HL-60/S4 treated with retinoic acid at 250 ng/mL for 4 days and 3 days (cell line): ENCODE results near the gene SLC8A2.
"Not testable (repeated sequence)": the region's sequence is repeated elsewhere in the genome, so short reads cannot be mapped to it uniquely, and the experiment has no call there.

Experiments used
- in situ Hi-C: fragments of 300-500 bp; cut with MboI; formaldehyde crosslinking; loops from 2 replicates; pipeline ENCODE4 v1.7.0; 2022; ENCODE audit warnings: low sequenced_read_pairs

SLC8A2 gene

DNA sequence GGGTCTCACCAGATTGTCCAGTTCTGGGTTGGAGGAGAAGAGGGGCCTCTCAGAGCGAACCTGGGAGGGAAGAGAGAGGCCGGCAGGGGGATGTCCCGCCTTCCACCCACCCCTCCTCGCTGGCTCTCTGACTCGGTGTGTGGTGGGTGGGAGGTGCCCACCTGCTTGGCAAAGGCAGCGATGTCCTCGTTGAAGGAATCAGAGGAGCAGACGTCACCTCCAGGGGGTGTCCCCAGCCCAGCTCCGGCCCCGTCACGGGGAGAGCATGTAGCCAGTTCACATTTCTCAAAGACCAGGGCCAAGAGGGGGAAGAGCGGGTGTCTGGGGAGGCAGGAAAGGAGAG lies 55.1 kb downstream of the SLC8A2 start:
- in situ Hi-C loops = no loop called here

DNA sequence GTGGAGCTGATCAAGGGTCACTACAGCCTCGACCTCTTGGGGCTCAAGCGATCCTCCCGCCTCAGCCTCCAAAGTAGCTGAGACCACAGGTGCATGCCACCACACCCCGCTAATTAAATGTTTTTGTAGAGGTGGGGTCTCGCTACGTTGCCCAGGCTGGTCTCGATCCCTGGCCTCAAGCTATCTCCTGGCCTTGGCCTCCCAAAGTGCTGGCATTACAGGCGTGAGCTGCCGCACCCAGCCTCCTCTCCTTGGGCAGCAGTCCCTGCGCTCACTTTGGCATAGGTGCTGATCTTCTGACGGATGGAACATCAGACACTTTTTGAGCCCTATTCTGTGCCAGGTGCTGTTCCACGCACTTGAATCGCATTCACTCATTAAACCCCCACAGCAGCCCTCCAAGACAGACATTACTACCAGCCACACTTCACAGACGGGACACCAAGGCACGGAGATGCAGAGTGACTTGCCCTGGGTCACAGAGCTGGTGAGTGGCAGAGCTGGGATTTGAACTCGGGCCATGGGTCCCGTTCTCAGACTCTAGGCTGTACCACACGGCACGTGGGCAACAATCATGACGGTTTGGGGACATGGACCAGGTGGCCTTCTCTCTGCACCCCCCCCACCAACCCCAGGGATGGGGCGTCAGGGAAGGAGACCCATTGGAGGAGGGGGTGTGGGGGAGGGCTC lies 55.6 kb downstream of the SLC8A2 start:
- in situ Hi-C loops = no loop called here

DNA sequence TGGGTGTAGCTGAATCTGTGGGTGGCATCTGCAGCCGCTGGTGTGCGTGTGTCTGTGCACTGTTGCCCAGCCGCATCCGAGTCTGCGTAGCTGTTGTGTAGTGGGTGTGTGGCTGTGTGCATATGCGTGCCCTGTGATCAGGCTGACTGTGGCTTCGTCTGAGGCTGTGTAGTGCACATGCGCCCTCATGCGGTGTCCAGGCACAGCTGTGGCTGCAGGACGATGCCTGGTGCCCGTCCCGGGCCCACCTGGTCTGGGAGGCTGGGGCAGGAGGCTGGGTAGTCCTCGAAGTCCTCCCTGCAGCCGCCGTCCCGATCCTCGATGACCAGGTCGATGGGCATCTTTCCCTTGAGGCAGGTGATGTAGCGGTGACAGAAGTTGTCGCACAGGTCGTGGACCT lies 57.2 kb downstream of the SLC8A2 start:
- in situ Hi-C loops = no loop called here

DNA sequence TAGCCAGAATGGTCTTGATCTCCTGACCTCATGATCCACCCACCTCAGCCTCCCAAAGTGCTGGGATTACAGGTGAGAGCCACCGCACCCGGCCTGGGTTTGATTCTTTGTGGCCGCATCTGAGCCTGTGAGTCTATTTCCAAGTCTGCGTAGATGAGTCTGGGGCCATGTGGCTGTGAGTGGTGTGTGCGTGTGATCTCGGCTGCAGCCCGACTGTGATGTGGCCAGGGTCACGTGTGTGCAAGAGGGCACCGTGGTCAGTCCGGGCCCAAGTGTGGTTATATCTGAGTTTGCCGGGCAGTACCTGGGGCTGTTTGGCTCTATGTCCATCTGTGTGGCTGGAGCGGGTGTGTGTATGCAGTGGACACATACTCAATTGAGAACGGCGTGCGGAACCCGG lies 57.8 kb downstream of the SLC8A2 start:
- in situ Hi-C loops = no loop called here

DNA sequence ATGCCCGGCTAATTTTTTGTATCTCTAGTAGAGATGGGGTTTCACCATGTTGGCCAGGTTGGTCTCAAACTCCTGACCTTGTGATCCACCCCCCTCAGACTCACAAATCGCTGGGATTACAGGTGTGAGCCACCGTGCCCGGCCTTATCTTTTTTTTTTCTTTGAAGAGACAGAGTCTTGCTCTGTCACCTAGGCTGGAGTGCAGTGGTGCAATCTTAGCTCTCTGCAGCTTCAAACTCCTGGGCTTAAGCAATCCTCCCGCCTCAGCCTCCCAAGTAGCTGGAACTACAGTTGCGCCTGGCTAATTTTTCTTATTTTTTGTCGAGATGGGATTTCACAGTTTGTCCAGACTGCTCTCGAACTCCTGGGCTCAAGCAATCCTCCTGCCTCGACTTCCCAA lies 60.0 kb downstream of the SLC8A2 start:
- in situ Hi-C loops = not testable (repeated sequence)

DNA sequence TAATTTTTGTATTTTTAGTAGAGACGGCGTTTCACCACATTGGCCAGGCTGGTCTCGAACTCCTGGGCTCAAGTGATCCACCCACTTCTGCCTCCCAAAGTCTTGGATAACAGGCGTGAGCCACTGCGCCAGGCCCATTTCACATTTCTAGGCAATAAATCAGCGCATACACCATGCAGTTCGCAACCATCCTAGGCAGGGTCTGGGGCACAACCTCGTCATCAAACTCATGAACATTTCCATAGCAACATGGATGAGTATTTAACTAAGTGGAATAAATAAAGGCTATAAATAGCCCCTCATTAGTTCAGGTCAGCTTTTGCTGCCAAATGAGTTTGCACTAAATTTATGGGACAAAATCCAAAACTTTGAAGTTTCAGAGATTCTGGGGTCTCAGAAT lies 60.6 kb downstream of the SLC8A2 start:
- in situ Hi-C loops = no loop called here

DNA sequence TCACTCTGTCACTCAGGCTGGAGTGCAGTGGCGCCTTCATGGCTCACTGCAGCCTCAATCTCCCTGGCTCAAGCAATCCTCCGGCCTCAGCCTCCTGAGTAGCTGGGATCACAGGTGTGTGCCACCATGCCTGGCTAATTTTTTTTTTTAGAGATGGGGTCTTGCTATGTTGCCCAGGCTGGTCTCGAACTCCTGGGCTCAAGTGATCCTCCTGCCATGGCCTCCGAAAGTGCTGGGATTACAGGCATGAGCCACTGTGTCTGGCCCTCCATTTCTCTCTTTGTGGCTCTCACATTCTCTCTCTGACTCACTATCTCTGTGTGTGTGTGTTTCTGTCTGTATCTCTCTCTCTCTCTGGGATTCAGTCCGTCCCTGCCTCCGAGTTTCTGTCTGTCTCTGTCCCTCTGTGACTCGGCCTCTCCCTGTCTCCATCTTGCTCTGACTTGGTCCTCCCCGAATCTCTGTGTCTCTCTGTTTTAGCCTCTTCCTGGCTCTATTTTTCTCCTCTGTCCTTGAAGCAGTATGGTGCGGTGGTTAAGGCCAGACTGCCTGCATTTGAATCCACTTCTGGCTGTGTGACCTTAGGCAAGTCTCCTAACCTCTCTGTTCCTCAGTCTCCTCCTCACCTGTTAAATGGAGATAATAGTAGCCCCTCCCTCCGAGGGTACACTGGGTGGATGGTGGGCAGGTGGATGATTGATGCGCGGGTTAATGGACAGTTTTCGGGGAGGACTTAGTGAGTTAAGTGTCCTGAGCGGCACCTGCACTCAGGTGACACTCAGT lies 63.3 kb downstream of the SLC8A2 start:
- in situ Hi-C loops = loop anchor here (10.0 kb wide), 1 partner anchor 114 kb away; no protein-coding TSS in a partner anchor

DNA sequence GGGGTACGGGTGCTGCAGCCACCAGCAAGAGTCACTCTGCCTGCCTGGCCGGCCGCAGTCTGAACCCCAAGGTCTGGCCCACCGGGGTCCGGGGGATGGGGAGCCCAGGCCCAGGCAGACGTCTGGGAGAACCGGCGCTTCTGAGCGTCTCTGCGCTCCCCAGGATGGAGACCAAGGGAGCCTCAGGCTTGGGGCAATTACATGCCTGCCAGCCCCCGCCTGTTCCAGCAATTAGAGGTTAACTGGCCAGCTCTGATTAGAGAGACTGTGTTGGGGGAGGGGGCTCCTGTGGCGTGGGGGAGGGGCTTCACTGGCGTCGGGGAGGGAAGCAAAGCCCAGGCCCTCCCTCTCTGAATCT lies 64.3 kb downstream of the SLC8A2 start:
- in situ Hi-C loops = loop anchor here (10.0 kb wide), 1 partner anchor 113 kb away; no protein-coding TSS in a partner anchor

DNA sequence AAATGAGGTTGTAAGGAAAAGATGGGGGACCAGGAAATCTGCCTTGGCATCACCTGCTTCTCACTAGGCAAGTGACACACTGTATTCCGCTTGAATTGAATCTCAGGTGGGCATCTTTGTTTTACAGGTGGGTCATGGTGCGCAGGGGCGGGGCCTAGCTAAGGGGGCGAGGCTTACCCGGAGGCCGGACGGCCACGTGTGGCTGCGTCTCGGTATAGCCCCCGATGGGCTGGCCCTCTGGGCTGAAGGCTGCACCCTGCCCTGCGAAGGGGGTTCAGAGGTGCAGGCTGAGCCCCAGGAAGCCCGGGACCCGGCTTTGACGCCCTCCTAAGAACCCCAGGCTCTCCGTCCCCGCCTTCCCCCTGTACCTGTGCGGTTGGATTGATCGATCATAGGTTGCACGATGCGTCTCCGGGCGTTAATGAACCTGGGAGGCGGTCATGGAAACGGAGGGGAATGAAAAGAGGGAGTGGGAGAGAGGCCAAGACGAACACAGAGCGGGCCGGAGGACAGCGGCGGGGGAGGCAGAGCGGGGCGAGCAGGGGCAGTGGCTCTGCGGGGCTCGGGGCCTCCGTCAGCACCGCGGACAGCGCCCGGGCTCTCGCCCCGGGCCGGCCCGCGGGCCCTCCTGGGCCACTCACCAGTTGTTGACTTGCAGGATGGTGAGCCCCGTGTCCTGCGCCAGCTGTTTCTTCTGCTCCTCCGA lies 64.8 kb downstream of the SLC8A2 start:
- in situ Hi-C loops = loop anchor here (10.0 kb wide), 1 partner anchor 112 kb away; no protein-coding TSS in a partner anchor

DNA sequence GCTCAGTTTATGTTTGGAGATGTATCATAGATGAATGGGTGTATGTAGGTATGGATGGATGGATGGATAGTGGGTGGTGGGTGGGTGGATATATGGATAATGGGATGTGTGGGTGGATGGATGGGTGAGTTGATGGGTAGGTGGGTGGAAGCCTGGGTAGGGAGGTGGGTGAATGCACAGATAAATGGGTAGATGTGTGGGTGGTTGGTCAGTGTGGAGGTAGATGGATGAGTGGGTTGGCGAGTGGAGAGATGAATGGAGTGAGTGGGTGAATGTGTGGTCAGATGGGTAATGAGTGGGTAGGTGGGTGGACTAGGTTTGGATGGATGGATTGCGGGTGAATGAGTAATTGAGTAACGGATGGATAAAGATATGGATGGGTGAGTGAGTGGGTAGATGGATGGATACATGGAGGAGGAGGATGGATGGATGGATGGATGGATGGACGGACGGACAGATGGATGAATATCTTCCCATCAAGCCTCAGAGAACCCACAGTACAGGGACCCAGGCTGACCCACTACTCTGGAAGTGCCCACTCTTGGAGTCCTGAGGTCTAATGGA lies 65.8 kb downstream of the SLC8A2 start:
- in situ Hi-C loops = loop anchor here (10.0 kb wide), 1 partner anchor 111 kb away; no protein-coding TSS in a partner anchor

DNA sequence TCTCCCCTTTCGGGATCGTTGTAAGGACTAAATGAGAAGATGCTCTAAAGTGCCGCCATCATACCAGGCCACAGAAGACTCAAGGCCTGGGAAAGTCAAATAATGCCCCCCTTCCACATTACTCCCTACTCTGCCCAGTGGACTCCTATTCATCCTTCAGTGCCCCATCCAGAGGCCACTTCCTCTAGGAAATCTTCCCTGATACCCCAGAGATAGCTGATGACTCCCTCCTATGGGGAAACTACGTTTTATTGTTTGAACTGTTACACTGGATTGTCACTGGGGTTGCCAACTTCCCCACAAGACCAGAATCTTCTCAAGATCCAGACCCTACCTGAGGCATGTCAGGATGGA lies 66.5 kb downstream of the SLC8A2 start:
- in situ Hi-C loops = loop anchor here (10.0 kb wide), 1 partner anchor 110 kb away; no protein-coding TSS in a partner anchor

DNA sequence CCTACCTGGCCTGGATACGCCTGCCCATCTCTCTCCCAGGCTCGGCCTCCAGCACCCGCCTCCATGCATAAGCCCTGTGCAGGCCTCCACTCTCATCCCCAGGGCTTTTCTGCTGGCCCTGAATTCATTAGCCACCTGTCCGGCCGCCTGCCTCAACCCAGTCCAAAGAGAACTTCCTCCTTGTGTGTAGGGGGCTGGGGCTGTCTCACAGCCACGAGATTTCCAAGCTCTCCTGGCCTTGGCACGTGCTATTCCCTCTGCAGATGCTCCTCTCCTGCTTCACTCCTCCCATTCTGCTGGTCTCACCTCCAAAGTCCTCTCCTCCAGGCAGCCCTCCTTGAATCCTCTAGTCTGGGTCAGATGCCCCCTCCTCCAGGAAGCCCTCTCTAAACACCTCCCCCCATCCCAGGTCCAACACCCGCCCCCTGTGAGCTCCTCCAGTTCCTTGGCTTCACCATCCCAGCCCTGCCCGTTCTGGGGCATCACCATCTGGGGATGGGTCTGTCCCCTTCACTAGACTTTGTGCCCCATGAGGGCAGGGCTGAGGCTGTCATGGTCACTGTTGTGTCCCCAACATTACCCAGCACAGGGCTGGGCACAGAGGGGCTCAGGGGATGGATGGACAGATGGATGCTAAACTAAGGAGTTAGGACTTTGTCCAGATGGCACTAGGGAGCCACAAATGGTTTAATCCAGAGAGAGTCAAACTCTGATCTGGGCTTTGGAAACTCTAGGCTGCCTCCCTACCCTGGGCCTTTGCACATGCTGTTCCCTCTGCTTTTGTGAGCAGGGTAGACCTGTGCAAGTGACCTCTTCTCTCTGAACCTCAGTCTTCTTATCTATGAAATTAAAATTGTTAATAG lies 67.1 kb downstream of the SLC8A2 start:
- in situ Hi-C loops = loop anchor here (10.0 kb wide), 1 partner anchor 110 kb away; no protein-coding TSS in a partner anchor

DNA sequence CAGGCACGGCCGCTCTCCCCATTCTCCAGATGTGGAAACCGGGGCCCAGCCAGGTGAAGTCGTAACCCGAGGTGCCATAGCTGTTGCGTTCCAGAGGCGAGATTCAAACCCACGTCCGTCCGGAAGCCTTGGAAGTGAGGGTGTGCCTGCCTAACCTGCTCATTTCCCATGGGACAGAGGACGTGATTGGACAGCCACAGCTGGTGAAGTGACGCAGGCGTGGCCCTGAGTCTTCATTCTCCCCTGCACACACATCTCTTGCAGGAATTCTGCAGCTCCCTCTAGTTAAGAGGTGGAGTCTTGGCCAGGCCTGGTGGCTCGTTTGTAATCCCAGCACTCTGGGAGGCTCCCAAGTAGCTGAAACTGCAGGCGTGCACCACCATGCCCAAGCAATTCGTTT lies 69.2 kb downstream of the SLC8A2 start:
- in situ Hi-C loops = loop anchor here (10.0 kb wide), 1 partner anchor 108 kb away; no protein-coding TSS in a partner anchor

DNA sequence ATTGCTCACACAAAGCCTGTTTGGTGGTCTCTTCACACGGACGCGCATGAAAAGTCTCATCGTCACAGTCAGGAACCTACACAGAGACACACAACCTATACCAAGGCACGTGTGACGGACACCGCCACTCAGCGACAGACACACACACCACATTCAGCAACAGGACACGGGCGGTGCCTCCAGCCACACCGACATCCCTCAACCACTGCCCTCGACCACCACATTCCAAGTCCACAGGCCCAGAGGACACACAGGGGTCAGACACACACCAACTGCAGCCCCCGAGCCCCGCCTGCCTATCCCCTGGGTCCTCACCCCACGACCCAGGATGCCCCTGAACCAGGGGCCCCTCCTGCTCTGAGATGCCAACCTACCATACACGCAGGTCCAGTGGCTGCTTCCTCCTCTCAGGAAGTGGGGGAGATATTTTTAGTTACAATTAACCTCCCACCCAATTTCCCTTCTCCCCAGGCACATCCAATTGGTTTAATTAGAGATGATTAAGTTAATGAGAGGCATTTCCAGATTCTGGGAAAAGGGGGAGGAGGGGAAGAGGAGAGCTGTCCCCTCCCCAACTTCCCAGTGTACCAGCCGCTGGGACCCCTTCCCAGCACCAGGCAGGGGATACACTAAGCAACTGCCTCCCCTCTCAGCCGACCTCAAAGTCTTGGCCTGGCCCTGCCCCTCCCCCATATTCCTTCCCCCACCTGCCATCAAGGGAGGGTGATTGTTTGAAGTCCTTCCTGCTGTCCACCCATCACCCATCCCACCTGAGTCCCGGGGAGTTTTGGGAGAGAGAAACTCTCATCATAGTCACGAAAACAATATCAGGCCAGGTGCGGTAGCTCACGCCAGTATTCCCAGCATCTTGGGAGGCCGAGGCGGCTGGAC lies 72.7 kb downstream of the SLC8A2 start:
- in situ Hi-C loops = no loop called here

DNA sequence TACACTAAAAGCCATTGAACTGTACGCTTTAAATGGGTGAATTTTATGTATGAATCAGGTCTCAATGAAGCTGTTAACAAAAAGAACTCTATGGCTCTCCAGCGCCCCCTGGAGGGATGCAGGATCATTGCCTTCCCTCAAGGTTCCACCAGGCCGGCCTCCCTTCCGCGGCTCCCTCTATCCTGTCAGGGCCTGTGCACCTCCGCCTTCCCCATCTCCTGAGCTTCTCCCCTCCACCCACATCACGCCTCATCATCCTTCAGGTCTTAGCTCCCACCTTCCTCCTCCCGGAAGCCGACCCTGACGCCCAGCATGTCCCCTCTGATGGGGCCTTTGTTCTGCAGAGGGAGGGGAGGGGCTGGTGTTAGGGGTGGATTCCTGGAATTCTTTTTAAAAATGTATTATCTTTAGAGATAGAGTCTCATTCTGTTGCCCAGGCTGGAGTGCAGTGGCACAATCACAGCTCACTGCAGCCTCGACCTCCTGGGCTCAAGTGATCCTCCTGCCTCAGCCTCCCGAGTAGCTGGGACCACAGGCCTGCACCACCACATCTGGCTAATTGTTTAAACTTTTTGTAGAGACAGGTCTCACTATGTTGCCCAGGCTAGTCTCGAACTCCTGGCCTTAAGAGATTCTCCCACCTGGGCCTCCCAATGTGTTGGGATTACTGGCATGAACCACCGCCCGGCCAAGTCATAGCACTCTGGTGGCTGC lies 80.0 kb downstream of the SLC8A2 start:
- in situ Hi-C loops = no loop called here

DNA sequence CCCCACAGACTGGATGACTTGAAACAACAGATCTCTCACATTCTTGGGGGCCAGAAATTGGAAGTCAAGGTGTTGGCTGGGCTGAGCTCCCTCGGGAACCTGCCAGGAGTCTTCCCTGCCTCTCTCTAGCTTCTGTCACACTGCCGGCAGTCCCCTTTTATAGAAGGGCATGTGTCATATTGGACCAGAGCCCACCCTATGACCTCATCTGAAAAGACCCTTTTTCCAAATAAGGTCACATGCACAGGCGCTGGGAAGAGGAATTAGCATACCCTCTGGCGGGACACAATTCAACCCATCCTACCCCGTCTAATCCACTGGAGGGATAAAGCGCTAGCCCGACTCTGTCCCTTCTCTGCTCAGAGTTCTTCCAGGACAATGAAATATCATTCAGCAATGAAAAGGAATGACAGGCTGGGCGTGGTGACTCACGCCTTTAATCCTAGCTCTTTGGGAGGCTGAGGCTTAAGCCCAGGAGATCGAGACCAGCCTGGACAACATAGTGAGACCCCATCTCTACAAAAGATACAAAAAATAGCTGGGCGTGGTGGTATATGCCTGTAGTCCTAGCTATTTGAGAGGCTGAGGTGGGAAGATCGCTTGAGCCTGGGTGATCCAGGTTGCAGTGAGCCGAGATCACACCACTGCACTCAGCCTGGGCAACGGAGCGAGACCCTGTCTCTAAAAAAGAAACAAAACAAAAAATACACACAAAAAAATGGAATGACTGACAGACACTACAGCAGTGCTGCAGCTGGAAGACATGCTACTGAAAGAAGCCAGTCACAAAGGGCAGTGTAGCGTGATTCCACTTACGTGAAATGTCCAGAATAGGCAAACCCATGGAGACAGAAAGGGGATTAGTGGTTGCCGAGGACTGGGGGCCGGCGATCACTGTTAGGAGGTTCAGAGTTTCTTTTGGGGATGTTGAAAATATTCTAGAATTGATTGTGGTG lies 80.9 kb downstream of the SLC8A2 start:
- in situ Hi-C loops = no loop called here

DNA sequence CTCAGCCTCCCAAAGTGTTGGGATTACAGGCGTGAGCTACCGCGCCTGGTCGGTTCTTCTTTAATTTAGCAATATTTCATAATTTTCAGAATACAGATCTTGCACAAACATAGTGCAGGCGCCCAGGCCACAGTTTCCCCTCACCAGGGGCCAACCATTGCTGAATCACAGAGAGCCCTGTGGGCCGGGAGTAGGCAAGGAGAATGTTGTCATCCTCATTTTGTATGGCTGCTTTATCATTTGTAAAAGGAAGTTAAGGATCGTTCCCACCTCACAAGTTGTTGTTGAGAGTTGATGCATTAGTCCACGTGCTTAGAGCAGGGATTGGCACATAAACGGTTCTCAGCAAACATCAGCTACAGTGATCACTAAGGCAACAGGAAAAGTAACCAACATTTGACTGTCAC lies 82.5 kb downstream of the SLC8A2 start:
- in situ Hi-C loops = no loop called here

DNA sequence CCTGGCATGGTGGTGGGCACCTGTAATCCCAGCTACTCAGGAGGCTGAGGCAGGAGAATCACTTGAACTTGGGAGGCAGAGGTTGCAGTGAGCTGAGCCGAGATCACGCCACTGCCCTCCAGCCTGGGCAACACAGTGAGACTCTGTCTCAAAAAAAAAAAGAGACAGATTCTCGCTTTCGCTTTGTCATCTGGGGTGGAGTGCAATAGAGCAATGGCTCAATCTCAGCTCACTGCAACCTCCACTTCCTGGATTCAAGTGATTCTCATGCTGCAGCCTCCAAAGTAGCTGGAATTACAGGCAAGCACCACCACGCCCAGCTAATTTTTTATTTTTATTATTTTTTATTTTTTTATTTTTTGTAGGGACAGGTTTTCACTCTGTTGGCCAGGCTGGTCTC lies 83.0 kb downstream of the SLC8A2 start:
- in situ Hi-C loops = not testable (repeated sequence)
